Epithelial cell of esophagus (primary cell): ENCODE results near the gene SLC26A3.
"Not testable (repeated sequence)": the region's sequence is repeated elsewhere in the genome, so short reads cannot be mapped to it uniquely, and the experiment has no call there.

Experiments used
- DNase-seq: peaks from one replicate; pipeline ENCODE4 v3.0.0; 2010; ENCODE audit warnings: low read depth
- H3K4me3 ChIP-seq: 2 replicates; pipeline ENCODE4 v1.5.1; 2011; ENCODE audit warnings: mild to moderate bottlenecking, low read length, control low read depth
- CTCF ChIP-seq: IDR thresholded peaks from 2 replicates; pipeline ENCODE4 v1.5.1; 2011; ENCODE audit warnings: low read depth, mild to moderate bottlenecking, low read length, control low read depth, inconsistent platforms; ENCODE audit not compliant: insufficient read depth; ENCODE audit errors: missing control alignments

The SLC26A3 gene

DNA sequence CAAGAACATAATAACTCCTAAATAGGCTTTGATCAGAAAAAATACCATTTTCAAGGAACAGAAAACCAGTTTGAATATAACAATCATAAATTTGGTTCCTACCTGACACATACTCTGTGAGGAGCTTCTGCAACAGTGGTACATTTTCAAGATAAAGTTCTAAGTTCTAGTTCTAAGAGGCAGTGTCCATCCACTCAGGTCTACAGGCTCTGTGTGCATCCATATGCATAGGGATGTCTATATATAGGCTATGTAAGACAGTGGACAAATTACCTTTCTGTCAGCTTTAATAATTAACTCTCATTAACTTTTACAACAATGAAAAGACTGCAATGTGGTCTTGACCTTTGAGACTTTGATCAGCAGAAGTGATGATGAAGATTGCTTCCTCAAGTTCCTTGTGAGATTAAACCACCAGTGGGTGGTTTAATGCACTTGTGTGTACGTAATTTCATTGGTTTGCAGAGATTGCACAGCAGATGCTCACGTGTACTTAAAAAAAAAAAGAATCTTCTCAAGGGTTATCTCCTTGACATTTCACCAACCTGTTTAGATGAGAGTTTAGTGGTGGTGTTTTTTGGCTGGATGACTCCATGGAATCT is at the start of gene SLC26A3:
Gene SLC26A3, minus strand, starts transcription at position 215 of the 602 bp plus-strand sequence. CDS start 8,714 bp downstream, outside the sequence.
- no peak within 1 kb of the TSS for H3K4me3 ChIP-seq
- TF ChIP-seq CTCF: no peak
- DNase-seq: no peak

- H3K4me3 ChIP-seq: no peak overlapping the region
- DNase-seq: no peak
- TF ChIP-seq CTCF: no peak
Measured at GRCh38 chr7:107850643-107851042, 47.6 kb upstream of the SLC26A3 start.

DNA sequence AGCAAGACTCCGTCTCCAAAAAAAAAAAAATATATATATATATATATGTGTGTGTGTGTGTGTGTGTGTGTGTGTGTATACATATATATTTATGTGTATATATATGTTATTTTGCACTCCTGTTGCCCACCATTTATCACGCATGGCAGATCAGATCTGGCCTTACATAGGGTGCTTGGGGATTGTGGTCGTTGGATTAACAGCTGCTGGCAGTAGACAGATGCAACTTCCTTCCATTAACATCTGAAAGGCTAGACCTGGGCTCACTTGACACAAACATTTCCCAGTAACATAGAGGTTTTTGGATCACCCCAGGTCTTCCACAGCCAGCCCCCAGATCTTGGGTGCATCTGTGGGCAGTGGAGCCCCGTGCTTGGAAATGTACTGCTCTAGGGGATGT is 47.2 kb upstream of the SLC26A3 start:
- no peak overlapping the region for H3K4me3 ChIP-seq
- no peak for TF ChIP-seq CTCF
- no peak for DNase-seq

GRCh38 chr7:107848211-107848610 is 45.2 kb upstream of the SLC26A3 start:
- DNase-seq, H3K4me3 ChIP-seq: not testable (repeated sequence)

DNA sequence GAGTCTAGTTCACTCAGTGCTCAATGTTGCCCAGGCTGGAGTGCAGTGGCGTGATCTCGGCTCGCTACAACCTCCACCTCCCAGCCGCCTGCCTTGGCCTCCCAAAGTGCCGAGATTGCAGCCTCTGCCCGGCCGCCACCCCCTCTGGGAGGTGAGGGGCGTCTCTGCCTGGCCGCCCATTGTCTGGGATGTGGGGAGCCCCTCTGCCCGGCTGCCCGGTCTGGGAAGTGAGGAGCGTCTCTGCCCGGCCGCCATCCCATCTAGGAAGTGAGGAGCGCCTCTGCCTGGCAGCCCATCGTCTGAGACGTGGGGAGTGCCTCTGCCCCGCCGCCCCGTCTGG is 44.8 kb upstream of the SLC26A3 start:
- H3K4me3 ChIP-seq, DNase-seq: not testable (repeated sequence)

DNA sequence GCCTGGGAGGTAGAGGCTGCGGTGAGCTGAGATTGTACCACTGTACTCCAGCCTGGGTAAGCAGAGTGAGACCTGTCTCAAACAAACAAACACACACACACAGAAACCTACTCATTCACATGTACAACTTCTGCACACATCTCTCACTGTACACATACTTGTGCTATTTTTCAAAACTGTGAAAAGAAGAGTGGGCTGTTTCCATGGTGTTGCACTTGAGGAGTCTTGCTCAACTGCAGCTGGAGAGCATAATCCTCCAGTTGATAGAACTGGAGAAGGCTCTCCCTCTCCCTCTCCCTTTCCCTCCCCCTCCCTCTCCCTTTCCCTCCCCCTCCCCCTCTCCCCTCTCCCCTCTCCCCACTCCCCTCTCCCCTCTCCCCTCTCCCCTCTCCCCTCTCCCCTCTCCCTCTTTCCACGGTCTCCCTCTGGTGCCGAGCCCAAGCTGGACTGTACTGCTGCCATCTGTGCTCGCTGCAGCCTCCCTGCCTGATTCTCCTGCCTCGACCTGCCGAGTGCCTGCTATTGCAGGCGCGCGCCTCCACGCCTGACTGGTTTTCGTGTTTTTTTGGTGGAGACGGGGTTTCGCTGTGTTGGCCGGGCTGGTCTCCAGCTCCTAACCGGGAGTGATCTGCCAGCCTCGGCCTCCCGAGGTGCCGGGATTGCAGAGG is 44.3 kb upstream of the SLC26A3 start:
- no peak for TF ChIP-seq CTCF
- no peak overlapping the region for H3K4me3 ChIP-seq
- DNase-seq: no peak

- no peak for DNase-seq
Measured at GRCh38 chr7:107846324-107846723, 43.3 kb upstream of the SLC26A3 start.

More at GRCh38 chr7:107846324-107846723, 43.3 kb upstream of the SLC26A3 start:
- no peak for TF ChIP-seq CTCF
- H3K4me3 ChIP-seq: no peak overlapping the region
